ENCODE data around the gene DLG2. TPM values are rescaled to one million over a fixed set of nuclear protein-coding genes. Genes with fewer than 3 reads are reported as not detected.

Gene DLG2
- total and polyA plus RNA-seq, 9 of the 15 experiments (the other 6 are each of a cell fraction or from before 2014, with no cell fraction given): 0.52 to 1.6 (median 0.95) TPM

- CTCF ChIA-PET (ENCODE audit: low intra/inter-chr PET ratio): no interaction called here
- Histone ChIP-seq H3K36me3 (ENCODE audit: control insufficient read depth, insufficient read depth, low read length) (no peaks in the 10 kb centered on the region), H3K4me2 (ENCODE audit: insufficient read depth, low read length) (no peak overlapping the region), H3K27me3 (ENCODE audit: control insufficient read depth in 2 of 2, insufficient read depth in 2 of 2, low read length in 2 of 2) (no peaks in the 10 kb centered on the region), H2AFZ (ENCODE audit: low read depth, low read length) (no peak overlapping the region), H3K27ac (ENCODE audit: extremely low read depth, low read depth, low read length) (no peak overlapping the region), H3K4me3 (no peak overlapping the region), H3K9me1 (ENCODE audit: control insufficient read depth, insufficient read depth, low read length) (no peaks in the 10 kb centered on the region), H4K20me1 (replicated peaks; ENCODE audit: control insufficient read depth, insufficient read depth, low read length) (no peaks in the 10 kb centered on the region), H3K4me1 (replicated peaks in 1 of 2; ENCODE audit: control insufficient read depth in 2 of 2, insufficient read depth in 2 of 2, low read length in 2 of 2) (no peaks in the 10 kb centered on the region), H3K9ac (ENCODE audit: insufficient read depth in 1 of 2, low read depth in 2 of 2, low read length in 2 of 2) (no peak overlapping the region), H3K79me2 (ENCODE audit: control insufficient read depth, insufficient read depth, low read length) (no peaks in the 10 kb centered on the region), H3K9me3 (replicated peaks; ENCODE audit: control insufficient read depth, insufficient read depth, low read depth, low read length) (no peaks in the 10 kb centered on the region)
- ATAC-seq (no peak), DNase-seq (ENCODE audit: extremely low read depth in 1 of 4, low spot score in 3 of 4) (no peak), FAIRE-seq (no peak)
- POLR2A ChIA-PET: no interaction called here
- BruUV-seq (replicated peaks): no TSS peak
- TF ChIP-seq ZNF354B (CRISPR knock-in tag; IDR thresholded peaks at IDR 0.05): no peak
- TF ChIP-seq ETS2 (tag; IDR thresholded peaks at IDR 0.05; ENCODE audit: borderline replicate concordance, poor library complexity, severe bottlenecking): no peak
- no peak for TF ChIP-seq VEZF1 (CRISPR knock-in tag; IDR thresholded peaks at IDR 0.05)
- in situ Hi-C loops (cut with MboI): no loop called here
- intact Hi-C loops (cut with micrococcal nuclease): no loop called here
Observed at GRCh38 chr11:84526250-84526649, 1100.9 kb downstream of the DLG2 start.

GRCh38 chr11:84524422-84525051 is 1102.6 kb downstream of the DLG2 start:
- no peak overlapping the region for H3K4me3 ChIP-seq
- in situ Hi-C loops (cut with MboI): no loop called here
- FAIRE-seq (no peak), DNase-seq (ENCODE audit: extremely low read depth in 1 of 4, low spot score in 3 of 4) (no peak), ATAC-seq (no peak)
- TF ChIP-seq ZNF197 (CRISPR knock-in tag; IDR thresholded peaks at IDR 0.05; ENCODE audit: low read depth): no peak
- TF ChIP-seq CBX1 (IDR thresholded peaks at IDR 0.05; ENCODE audit: low read depth): no peak
- TF ChIP-seq SNIP1 (IDR thresholded peaks at IDR 0.05; ENCODE audit: low read depth): no peak
- no peak overlapping the region for H3K4me2 ChIP-seq (ENCODE audit: insufficient read depth, low read length)
- H3K79me2 ChIP-seq (ENCODE audit: control insufficient read depth, insufficient read depth, low read length): no peaks in the 10 kb centered on the region
- no peaks in the 10 kb centered on the region for H3K9me1 ChIP-seq (ENCODE audit: control insufficient read depth, insufficient read depth, low read length)
- H3K4me1 ChIP-seq (replicated peaks in 1 of 2; ENCODE audit: control insufficient read depth in 2 of 2, insufficient read depth in 2 of 2, low read length in 2 of 2): no peaks in the 10 kb centered on the region
- intact Hi-C loops (cut with micrococcal nuclease): no loop called here
- no peak overlapping the region for H2AFZ ChIP-seq (ENCODE audit: low read depth, low read length)
- no peaks in the 10 kb centered on the region for H3K9me3 ChIP-seq (replicated peaks; ENCODE audit: control insufficient read depth, insufficient read depth, low read depth, low read length)
- ChIA-PET CTCF (ENCODE audit: low intra/inter-chr PET ratio) (no interaction called here), POLR2A (no interaction called here)
- H3K36me3 ChIP-seq (ENCODE audit: control insufficient read depth, insufficient read depth, low read length): no peaks in the 10 kb centered on the region
- no peaks in the 10 kb centered on the region for H4K20me1 ChIP-seq (replicated peaks; ENCODE audit: control insufficient read depth, insufficient read depth, low read length)
- no peak overlapping the region for H3K27ac ChIP-seq (ENCODE audit: extremely low read depth, low read depth, low read length)
- BruUV-seq (replicated peaks): no TSS peak
- WGBS (ENCODE audit: insufficient coverage, low coverage, missing lambda C conversion rate): 0% methylated on average over 3 of the region's 3 CpGs
- H3K9ac ChIP-seq (ENCODE audit: insufficient read depth in 1 of 2, low read depth in 2 of 2, low read length in 2 of 2): no peak overlapping the region
- no peaks in the 10 kb centered on the region for H3K27me3 ChIP-seq (ENCODE audit: control insufficient read depth in 2 of 2, insufficient read depth in 2 of 2, low read length in 2 of 2)

Data from K562 (cell line).